Medulla oblongata (tissue), 1 donor: Measurements from ENCODE around the gene LSM14A.

Source experiments
- DNase-seq: peaks from one replicate; pipeline ENCODE4 v3.0.0-alpha.2; 2015; ENCODE audit errors: extremely low spot score

The LSM14A gene

GRCh38 chr19:34254698-34255432 lies 82.6 kb downstream of the LSM14A start:
- DNase-seq: no peak

- no peak for DNase-seq
Measured at GRCh38 chr19:34255546-34255945, 83.2 kb downstream of the LSM14A start.

- DNase-seq: no peak
Measured at GRCh38 chr19:34256835-34257558, 84.7 kb downstream of the LSM14A start.

GRCh38 chr19:34257559-34257924 lies 85.2 kb downstream of the LSM14A start:
- no peak for DNase-seq

- DNase-seq: no peak
Measured at GRCh38 chr19:34259367-34260095, 87.2 kb downstream of the LSM14A start.

- DNase-seq: no peak
Measured at GRCh38 chr19:34260771-34261173, 88.5 kb downstream of the LSM14A start.

- DNase-seq: no peak
Measured at GRCh38 chr19:34261334-34262109, 89.2 kb downstream of the LSM14A start.

- DNase-seq: no peak
Measured at GRCh38 chr19:34263745-34264237, 91.5 kb downstream of the LSM14A start.

GRCh38 chr19:34265221-34265650 lies 92.9 kb downstream of the LSM14A start:
- DNase-seq: no peak

GRCh38 chr19:34269081-34269480 lies 96.8 kb downstream of the LSM14A start:
- no peak for DNase-seq

- DNase-seq: no peak
Measured at GRCh38 chr19:34269489-34269888, 97.2 kb downstream of the LSM14A start.

- peak; percentile 71 for DNase-seq
Measured at GRCh38 chr19:34269968-34270621, 97.8 kb downstream of the LSM14A start.

- no peak for DNase-seq
Measured at GRCh38 chr19:34273121-34273520, 100.8 kb downstream of the LSM14A start.

- no peak for DNase-seq
Measured at GRCh38 chr19:34274284-34274826, 102.1 kb downstream of the LSM14A start.

- no peak for DNase-seq
Measured at GRCh38 chr19:34274827-34275625, 102.7 kb downstream of the LSM14A start.

GRCh38 chr19:34275705-34276104 lies 103.4 kb downstream of the LSM14A start:
- no peak for DNase-seq

- peak; percentile 72 for DNase-seq
Measured at GRCh38 chr19:34276614-34277013, 104.3 kb downstream of the LSM14A start.

- no peak for DNase-seq
Measured at GRCh38 chr19:34277244-34277643, 104.9 kb downstream of the LSM14A start.

GRCh38 chr19:34278783-34279182 lies 106.5 kb downstream of the LSM14A start:
- DNase-seq: no peak
